PC-3 (cell line): ENCODE measurements around the gene TIMM29. TPM values are rescaled to one million over a fixed set of nuclear protein-coding genes. Genes with fewer than 3 reads are reported as not detected.

ENCODE experiments used
- ATAC-seq: fragments of 200-7000 bp; cut with Tn5 transposase; 2 replicates; pipeline ENCODE4 v1.9.1; 2020; ENCODE audit warnings: mild to moderate bottlenecking, moderate library complexity
- BruUV-seq: library from RNA; stranded (reverse); fragments of 400-500 nt; replicated peaks from 2 replicates; lab custom pipeline; 2021; lab: Mats Ljungman, UMichigan
- CTCF ChIA-PET: fragments of 300-600 bp; sonication (Branson Sonifier 250); formaldehyde crosslinking; loops from one replicate; lab custom pipeline; 2022; ENCODE audit warnings: antibody characterized with exemption; lab: Charles Lee
- POLR2A ChIA-PET: fragments of 300-600 bp; sonication (Branson Sonifier 250); formaldehyde crosslinking; loops from one replicate; lab custom pipeline; 2022; ENCODE audit warnings: antibody characterized with exemption; ENCODE audit not compliant: unreplicated experiment; lab: Charles Lee
- DNase-seq: peaks from one replicate; pipeline ENCODE4 v3.0.0-alpha.2; 2015
- H2AFZ ChIP-seq: fragments of 300-600 bp; sonication (generic); 2 replicates; pipeline ENCODE4 v1.6.0; 2016; ENCODE audit warnings: antibody characterized with exemption, low read length
- H3F3A ChIP-seq: fragments of 300-600 bp; sonication (generic); one replicate; pipeline ENCODE4 v1.6.0; 2017; ENCODE audit warnings: antibody characterized with exemption, low read length, control low read depth, mild to moderate bottlenecking; ENCODE audit not compliant: unreplicated experiment
- H3K27ac ChIP-seq: fragments of 300-600 bp; sonication (generic); 2 replicates; pipeline ENCODE4 v1.5.1; 2016; ENCODE audit warnings: mild to moderate bottlenecking, low read length
- H3K27me3 ChIP-seq: fragments of 300-600 bp; sonication (generic); 2 replicates; pipeline ENCODE4 v1.6.1; 2016; ENCODE audit warnings: low read length, mixed read lengths
- H3K36me3 ChIP-seq: fragments of 300-600 bp; sonication (generic); 2 replicates; pipeline ENCODE4 v1.6.1; 2016; ENCODE audit warnings: low read depth, mixed run types, low read length, mixed read lengths
- H3K4me1 ChIP-seq: fragments of 300-600 bp; sonication (generic); 2 replicates; pipeline ENCODE4 v1.5.1; 2016; ENCODE audit warnings: low read length; ENCODE audit not compliant: insufficient read depth
- H3K4me2 ChIP-seq: fragments of 300-600 bp; sonication (generic); 2 replicates; pipeline ENCODE4 v1.6.0; 2016; ENCODE audit warnings: low read length
- H3K4me3 ChIP-seq: fragments of 300-600 bp; sonication (generic); 2 replicates; pipeline ENCODE4 v1.5.1; 2016; ENCODE audit warnings: mild to moderate bottlenecking, low read length, mixed read lengths
- H3K79me2 ChIP-seq: fragments of 300-600 bp; sonication (generic); 2 replicates; pipeline ENCODE4 v1.6.1; 2017; ENCODE audit warnings: low read length, mixed read lengths
- H3K9ac ChIP-seq: fragments of 300-600 bp; sonication (generic); 2 replicates; pipeline ENCODE4 v1.6.0; 2016; ENCODE audit warnings: mild to moderate bottlenecking, low read length
- H3K9me2 ChIP-seq: fragments of 300-600 bp; sonication (generic); replicated peaks from 2 replicates; pipeline ENCODE4 v1.6.1; 2016; ENCODE audit warnings: mixed run types, low read length, mixed read lengths
- H3K9me3 ChIP-seq: fragments of 300-600 bp; sonication (generic); 2 replicates; pipeline ENCODE4 v1.6.1; 2016; ENCODE audit warnings: low read length, mixed read lengths
- H4K20me1 ChIP-seq: fragments of 300-600 bp; sonication (generic); 2 replicates; pipeline ENCODE4 v1.6.1; 2016; ENCODE audit warnings: low read length, mixed read lengths
- CTCF ChIP-seq: fragments of 300-600 bp; sonication (generic); conservative IDR thresholded peaks from 2 replicates; pipeline ENCODE4 v1.5.1; 2017; ENCODE audit warnings: antibody characterized with exemption, low read depth, mild to moderate bottlenecking, low read length
- EZH2 ChIP-seq: fragments of 300-600 bp; sonication (generic); IDR thresholded peaks from one replicate; pipeline ENCODE4 v1.6.1; 2017; ENCODE audit warnings: antibody characterized with exemption, mild to moderate bottlenecking, low read length; ENCODE audit not compliant: unreplicated experiment
- EZH2phosphoT487 ChIP-seq: fragments of 300-600 bp; sonication (generic); IDR thresholded peaks from 2 replicates; pipeline ENCODE4 v1.6.1; 2018; ENCODE audit warnings: mild to moderate bottlenecking, antibody characterized with exemption, low read length, borderline replicate concordance
- intact Hi-C: fragments of 100-400 bp; cut with micrococcal nuclease; formaldehyde crosslinking; loops from 2 replicates; pipeline ENCODE4 v1.9.0; 2023
- total RNA-seq: library from RNA; depleted of rRNA; stranded (reverse); fragments of >200 nt; gene quantifications from 2 replicates; pipeline ENCODE4 v1.2.3, GENCODE V29; 2014; rRNA removed

TIMM29 gene
- total RNA-seq, 1 experiment from 2014 or later = 60.7 TPM

GRCh38 chr19:10977742-10978092 is 49.1 kb downstream of the TIMM29 start:
- H3K9me3 ChIP-seq = no peaks in the 10 kb centered on the region
- no peaks in the 10 kb centered on the region for H3K36me3 ChIP-seq
- ChIA-PET POLR2A (no interaction called here), CTCF (no interaction called here)
- no peaks in the 10 kb centered on the region for H3F3A ChIP-seq
- no peaks in the 10 kb centered on the region for H3K27me3 ChIP-seq
- DNase-seq (no peak), ATAC-seq (no peak)
- no peak overlapping the region for H2AFZ ChIP-seq
- intact Hi-C loops = loop anchor here (5.0 kb wide), 1 partner anchor 40 kb away; no protein-coding TSS in a partner anchor
- TF ChIP-seq EZH2 (no peak), CTCF (no peak), EZH2phosphoT487 (no peak)
- no peak overlapping the region for H3K4me2 ChIP-seq
- no peak overlapping the region for H3K4me3 ChIP-seq
- H3K9me2 ChIP-seq = no peaks in the 10 kb centered on the region
- BruUV-seq = no TSS peak
- H3K79me2 ChIP-seq = peaks cover 94% of the 10 kb centered on the region
- peaks cover 52% of the 10 kb centered on the region for H4K20me1 ChIP-seq
- H3K9ac ChIP-seq = no peak overlapping the region
- no peak overlapping the region for H3K27ac ChIP-seq
- H3K4me1 ChIP-seq = no peaks in the 10 kb centered on the region

Other genes with a start within 250 kb of the TIMM29 start
- gene QTRT1, start 227.4 kb upstream of the TIMM29 start, total RNA-seq = 72.7 and 79.7 TPM in 2 replicates
- 150 and 211 TPM in 2 replicates for gene DNM2, start 210.7 kb upstream of the TIMM29 start, total RNA-seq
- gene TMED1, start 92.6 kb upstream of the TIMM29 start, total RNA-seq = 81.2 and 94.6 TPM in 2 replicates
- 0.07 and 0.63 TPM in 2 replicates for gene C19orf38, start 80.4 kb upstream of the TIMM29 start, total RNA-seq
- gene CARM1, start 57.3 kb upstream of the TIMM29 start, total RNA-seq = 56.2 and 57.1 TPM in 2 replicates
- 126 and 131 TPM in 2 replicates for gene YIPF2, start 172 bp upstream of the TIMM29 start, total RNA-seq
- 197 and 316 TPM in 2 replicates for gene SMARCA4, start 32.2 kb downstream of the TIMM29 start, total RNA-seq
- gene LDLR, start 160.7 kb downstream of the TIMM29 start, total RNA-seq = 302 and 349 TPM in 2 replicates
- 136 and 142 TPM in 2 replicates for gene SPC24, start 227.0 kb downstream of the TIMM29 start, total RNA-seq